ENCODE measurements around the gene EYA2.
A peak's percentile ranks its signal among the peaks of the same experiment; 100 is the strongest.
"Not testable (repeated sequence)": the region's sequence is repeated elsewhere in the genome, so short reads cannot be mapped to it uniquely, and the experiment has no call there.

Gene EYA2

DNA sequence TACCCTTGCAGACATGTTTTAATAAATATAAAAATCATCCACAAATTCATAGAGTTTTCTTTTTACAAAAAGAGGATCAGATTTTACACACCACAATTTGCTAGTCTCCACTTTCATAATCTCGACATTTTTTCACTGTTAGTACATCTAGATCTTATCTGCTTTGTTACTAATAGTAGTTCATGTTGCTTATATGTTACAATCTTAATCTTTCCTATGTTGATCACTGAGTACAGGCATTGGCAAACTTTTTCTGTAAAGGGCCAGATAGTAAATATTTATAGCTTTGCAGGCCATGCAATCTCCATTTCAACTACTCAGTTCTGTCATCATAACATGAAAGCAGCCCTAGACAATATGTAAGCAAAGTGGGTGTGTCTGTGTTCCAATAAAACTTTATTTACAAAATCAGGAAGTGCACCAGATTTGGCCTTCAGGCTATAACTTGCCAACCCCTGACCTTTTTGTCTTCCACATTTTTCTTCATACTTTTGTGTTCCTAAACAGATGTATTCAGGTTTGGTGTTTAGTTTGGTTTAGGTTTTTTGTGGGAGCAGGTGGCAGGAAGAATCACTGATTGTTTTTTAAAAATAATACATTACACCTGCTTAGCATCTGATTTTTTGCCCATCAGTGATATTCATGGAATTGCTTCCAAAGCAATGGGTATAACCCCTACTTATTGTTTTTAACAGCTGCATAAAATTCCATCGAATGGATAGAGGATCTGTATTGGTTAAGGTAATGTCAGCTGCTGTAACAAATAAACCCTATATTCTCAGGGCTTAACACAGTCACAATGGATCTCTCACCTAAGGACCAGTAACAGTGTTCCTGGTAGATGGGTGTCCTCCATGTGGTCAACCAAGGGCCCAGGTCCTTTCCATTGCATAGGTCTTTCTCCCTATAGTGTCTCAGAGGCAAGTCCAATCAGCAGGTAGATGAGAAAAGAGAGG lies 61.2 kb downstream of the EYA2 start:
- peak; percentile 62 for DNase-seq (ENCODE audit: low read depth)

DNA sequence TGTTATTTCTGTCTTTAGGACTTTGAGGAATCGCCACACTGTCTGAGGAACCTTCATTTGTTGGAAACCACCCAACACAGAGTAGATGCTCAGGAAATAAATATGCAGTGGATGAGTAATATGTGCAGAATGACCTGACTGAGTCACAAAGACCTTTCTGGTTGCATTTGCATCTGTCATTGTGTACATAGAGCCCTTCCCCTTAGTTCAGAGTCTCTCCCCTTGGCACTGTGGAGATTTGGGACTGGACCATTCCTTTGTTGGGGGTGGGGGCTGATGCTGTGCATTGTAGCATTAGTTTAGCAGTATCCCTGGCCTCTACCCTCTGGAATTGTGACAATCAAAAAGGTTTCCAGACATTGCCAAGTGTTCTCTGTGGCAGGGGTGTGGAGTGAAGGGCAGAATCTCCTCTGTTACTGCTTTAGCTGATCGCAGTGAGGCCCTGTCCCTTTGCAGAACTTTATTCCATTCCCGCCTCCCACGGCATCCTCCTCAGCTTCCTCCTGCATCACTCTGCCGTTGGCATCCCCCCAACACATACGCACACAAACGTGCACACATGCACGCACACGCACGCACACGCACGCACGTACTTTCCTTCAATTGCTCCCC lies 64.5 kb downstream of the EYA2 start:
- DNase-seq (ENCODE audit: low read depth): peak; percentile 95

DNA sequence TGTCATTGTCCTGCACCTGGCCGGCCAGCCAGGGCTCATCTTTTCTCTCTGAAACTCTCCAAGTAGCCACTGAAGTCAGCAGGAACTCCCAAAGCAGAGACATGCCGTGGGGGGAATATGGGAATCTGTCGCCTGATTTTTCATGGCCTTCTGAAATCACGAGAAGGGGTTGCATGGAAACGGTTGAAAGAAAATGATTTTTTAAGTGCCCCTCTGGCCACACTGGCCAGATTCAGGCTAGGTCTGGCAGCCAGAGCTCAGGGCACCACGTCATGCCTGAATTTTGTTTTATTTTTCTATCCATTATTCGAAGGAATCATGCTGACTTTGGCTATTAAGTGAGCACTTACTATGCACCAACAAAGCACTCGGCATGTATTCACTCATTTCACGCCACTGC lies 65.2 kb downstream of the EYA2 start:
- no peak for DNase-seq (ENCODE audit: low read depth)

DNA sequence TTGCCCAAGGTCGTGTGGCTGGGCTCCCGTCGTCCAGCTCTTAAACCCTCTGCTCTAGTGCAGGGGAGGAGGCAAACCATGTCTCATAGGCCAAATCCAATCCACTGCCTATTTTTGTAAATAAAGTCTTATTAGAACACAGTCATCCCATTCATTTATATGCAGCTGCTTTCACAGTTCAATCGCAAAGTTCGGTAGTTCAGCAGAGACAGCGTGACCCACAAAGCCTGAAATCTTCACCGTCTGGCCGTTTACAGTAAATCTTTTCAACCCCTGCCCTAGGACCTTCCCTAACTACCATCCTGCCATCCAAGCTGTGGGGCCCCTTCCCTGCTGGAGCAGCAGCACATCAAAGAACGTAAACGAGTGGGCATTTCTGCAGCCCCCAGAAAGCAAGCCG lies 65.9 kb downstream of the EYA2 start:
- DNase-seq (ENCODE audit: low read depth): no peak

DNA sequence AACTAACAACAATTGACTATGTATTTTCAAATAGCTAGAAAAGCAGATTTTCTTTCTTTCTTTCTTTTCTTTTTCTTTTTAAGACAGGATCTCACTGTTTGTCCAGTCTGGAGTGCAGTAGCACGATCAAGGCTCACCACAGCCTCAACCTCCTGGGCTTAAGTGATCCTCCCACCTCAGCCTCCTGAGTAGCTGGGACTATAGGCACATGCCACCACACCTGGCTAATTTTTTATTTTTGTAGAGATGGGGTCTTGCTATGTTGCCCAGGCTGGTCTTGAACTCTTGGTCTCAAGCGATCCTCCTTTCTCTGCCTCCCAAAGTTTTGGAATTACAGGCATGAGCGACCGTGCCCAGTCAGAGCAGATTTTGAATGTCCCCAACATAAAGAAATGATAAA lies 67.3 kb downstream of the EYA2 start:
- DNase-seq (ENCODE audit: low read depth): not testable (repeated sequence)

DNA sequence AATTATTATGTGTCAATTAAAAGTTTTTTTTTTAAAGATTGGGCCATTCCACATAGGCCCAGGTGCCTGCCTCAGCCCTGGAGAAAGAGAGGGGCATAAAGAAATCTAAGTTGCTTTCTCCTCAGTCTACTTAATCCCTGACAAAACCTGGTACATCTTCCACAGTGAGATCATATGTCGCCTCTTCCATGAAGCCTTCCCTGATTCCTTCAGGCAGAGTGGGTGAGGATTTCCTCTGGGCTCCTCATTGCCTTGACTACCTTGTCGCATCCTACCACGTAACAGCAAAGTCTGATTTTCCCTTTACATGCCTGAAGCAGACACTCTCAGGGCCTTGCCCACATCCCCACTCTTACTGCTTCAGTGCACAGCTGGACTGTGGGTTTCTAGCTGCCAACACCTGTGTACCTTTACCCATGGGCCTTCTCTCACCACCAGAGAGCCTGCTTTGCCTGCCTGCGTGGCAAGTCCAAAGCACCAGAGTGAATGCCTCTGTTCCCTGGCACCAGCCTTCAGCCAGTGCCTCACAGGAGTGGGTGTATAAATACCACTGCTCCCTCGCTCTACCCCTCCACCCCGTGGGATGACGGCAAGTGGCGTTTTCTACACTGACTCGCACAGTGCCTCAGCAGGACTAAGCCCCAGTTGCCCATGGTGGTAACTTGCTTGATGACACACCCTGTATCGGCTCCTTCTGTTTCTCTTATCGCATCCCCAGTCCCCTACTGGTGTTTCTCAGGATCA lies 68.0 kb downstream of the EYA2 start:
- DNase-seq (ENCODE audit: low read depth): no peak

DNA sequence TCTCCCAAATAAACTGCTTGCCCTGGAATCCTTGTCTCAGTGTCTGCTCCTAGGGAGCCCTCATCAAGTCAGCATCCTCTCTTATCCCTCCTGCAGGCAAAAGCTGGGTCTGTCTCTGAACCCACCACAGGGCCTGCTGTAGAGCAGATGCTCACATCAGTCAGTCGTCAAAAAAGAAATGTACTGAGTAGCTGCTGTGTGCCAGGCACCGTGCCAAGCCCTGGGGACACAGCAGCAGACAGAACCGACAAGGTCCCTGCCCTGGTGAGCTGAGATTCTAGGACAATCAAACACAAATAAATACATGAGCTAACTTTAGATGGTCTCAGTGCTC lies 68.5 kb downstream of the EYA2 start:
- no peak for DNase-seq (ENCODE audit: low read depth)

DNA sequence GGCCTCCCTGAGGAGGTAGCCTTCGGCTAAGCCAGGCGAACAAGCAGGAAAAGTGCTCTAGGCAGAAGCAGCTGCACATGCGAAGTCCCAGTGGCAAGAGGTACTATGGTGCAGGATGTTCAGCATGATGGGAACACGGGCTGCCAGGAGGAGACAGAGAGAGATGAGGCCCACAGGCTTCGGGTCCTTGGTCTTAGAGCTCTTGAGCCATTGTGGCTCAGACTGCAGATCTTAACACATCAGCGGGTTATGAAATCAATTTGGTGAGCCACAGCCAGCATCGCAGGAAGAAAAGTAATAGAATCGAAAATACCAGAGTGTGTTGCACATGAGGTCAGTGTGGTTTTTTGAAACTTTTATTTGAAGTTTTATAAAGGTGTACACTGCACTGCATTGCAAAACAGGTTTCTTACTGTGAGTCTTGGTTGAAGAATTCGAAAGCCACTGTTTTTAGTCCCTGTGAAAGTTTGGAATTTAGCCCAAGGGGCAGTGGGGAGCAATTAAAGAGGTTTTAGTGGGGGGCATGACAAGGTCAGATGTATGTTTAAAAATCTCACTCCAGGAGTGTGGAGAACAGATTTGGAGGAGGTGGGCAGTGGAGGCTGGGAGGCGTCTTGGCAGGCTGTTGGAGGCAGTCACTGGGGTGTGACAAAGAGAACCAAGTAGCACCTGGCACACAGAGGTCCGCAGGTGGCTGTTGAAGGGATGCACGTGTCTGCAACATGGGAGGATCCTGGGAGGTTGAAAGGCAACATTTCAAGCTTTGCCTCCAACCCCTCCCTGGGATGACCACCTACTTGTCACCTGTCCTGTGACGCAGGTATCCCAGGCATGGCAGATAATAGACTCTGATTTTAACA lies 69.3 kb downstream of the EYA2 start:
- peak; percentile 69 for DNase-seq (ENCODE audit: low read depth)

DNA sequence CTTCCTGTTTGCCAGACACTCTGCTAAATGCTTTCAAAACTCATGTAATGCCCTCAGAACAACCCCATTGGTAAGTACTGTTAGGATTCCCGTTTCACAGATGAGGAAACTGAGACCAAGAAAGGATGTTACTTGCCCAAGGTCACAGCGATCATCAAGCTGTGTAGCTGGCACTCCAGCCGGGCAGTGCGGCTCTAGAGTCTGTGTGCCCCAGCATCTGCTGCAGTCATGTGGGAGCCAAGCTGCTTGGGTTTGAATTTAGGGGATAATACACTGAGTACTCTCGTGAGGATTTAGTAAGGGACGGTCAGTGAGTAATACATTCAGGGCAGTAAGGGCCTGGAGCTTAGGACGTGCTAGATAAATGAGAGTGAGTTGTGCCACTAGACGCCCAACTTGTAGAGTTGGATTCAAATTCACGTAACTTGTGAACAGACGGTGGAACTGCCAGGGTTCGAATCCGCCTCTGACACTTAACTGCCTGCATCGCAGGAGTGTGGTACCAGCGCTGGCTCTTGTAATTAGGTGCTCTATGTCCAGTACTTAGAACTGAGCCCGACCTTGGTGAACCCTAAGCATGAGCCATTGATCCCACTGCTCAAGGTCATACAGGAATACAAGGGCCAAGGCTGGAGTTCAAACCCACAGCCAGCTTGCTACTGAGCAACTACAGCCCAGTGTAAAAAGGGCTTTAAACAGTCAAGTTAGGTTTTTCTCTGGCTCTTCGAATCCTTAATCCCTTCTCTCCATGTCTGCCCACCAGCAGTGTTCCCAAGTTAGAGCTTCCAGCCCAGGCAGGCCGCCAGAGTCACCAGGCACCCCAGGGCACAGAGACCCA lies 70.2 kb downstream of the EYA2 start:
- no peak for DNase-seq (ENCODE audit: low read depth)

DNA sequence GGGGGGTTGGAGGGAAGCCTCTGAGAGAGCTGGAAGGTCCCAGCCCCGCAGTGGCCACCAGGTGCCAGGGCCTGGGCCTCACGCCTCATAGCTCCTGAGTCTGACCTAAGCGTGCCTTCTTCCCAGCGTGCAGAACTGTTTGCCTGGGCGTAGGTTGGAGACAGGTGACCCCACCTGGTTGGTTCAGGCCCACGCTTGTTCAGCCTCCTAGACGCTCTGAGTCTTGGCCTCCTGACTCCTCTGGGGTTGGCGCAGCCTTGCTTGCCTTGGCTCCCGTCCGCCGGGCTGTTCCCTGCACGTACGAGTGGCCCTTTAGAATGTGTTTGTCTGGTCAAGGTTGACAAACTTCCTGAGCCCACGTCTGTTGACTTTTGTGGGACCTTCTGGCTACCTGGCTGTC lies 70.8 kb downstream of the EYA2 start:
- DNase-seq (ENCODE audit: low read depth): no peak

DNA sequence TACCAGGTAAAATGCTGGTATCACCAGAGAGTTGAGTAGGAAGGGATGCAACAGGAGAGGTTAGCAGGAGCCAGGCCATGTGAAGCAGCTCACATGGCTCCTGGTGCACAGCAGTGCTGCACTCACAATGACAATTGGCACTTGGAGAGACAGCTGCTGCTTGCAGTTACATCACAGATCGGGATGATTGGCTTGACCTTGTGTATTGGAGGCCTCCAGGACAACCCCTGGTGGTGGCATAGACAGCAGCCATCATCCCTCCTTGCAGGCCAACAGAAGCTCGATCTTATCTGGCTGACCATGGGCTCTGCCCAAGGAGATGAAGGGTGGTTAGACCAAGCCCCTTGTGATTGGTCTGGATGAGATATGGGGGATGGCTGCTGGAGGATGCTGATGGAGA lies 73.0 kb downstream of the EYA2 start:
- DNase-seq (ENCODE audit: low read depth): no peak

DNA sequence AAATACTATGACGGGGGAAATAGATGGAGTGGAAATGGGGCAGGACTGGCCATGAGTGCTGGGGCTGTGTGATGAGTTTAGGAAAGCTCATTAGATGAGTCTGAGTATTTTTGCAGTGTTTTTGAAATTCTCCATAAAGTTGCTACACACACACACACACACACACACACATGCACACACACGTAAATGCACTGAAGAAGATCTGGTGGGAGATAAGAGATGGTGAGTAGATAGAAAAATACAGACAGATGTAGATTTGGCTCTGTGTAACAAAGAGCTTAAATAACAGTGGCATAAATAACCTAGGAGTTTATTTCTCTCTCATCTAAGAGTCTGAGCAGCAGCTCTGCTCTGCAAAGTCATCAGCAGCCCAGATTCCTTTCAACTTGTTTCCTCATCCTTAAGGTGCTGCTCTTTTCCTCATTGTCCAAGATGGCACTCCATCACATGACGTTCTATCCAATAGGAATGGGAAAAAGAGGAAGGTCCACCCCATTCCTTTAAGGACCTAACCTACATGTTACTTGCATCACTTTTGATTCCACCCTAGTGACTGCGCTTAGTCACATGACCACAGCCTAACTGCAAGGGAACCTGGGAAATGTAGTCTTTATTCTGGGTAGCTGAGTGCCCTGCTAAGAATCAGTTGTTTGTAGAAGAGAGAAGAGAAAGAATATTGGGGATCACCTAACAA lies 76.4 kb downstream of the EYA2 start:
- DNase-seq (ENCODE audit: low read depth): peak; percentile 94

DNA sequence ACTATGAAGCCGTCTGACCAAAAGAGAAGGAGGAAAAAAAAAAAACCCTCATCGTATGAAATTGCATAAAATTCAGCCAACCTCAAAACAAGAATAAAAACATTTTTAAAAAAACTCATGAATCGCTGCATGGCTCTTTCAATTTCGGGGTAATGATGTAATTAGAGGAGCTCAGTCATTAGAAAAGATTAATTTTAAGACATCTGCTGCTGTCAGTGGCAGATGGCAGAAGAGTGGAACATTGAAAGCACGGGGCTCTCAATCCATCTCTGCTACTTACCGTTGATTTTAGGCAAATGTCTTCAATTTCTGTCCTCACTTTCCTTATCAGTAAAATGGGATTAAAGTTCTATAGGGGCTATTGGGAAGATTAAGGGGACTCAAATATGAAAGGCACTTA lies 79.1 kb downstream of the EYA2 start:
- no peak for DNase-seq (ENCODE audit: low read depth)

DNA sequence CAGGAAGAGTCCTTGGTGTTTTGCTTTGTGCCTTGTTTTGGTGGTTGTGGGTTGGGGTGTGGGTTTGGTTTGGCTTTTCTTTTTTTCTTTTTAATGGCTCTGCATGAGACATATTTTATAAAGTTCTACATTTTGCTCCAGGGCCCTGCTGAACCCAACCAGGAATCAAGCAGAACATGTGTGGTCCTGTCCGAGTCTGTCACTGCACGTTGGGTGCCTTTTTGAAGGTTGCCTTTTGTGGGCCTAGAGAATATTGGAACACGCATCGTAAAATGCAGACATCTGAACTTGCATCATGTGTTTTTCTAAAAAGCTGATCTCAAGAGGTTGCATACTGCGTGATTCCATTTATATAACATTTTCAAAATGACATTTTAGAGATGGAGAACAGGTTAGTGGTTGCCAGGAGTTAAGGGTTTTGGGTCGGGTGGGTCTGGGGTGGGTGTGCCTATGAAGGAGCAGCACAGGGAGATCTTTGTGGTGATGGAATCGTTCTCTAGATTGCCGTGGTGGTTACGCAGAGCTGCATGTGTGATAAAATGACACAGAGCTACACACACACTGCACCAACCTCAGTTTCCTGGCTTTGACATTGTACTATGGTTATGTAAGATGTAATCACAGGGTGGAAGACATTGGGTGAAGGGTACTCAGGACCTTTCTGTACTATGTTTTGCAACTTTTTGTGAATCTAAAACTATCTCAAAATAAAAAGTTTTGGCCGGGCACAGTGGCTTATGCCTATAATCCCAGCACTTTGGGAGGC lies 80.2 kb downstream of the EYA2 start:
- no peak for DNase-seq (ENCODE audit: low read depth)

DNA sequence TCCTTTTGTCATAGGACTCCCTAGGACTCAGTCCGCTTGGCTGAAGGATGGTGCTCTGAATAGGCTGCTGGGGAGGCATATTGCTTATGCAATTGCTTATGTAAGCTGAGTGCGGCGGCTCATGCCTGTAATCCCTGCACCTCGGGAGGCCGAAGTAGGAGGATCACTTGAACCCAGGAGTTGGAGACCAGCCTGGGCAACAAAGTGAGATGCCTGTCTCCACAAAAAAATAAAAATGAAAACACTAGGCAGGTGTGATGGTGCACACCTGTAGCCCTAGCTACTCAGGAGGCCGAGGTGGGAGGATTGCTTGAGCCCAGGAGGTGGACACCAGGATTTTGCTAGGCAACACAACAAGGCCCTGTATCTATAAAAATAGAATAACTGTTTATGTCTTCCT lies 81.3 kb downstream of the EYA2 start:
- DNase-seq (ENCODE audit: low read depth): no peak

DNA sequence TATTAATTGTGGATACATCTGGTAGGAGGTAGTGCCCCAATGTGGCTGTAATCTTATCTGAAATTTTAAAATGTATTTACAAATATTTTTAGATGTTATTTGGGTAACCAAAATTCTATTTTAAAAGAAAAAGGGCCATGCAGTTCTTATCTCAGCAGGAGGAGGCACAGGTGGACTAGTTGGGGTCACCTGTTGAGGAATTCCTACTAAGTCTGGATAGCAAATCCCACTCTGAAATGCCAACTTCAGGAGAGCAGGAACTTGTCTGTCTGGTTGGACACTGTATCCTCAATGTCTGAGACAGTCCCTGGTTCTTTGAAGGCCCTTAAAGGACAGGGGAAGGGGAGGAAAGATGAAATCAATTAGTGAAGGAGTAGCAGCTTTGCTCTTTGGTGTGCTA lies 82.6 kb downstream of the EYA2 start:
- DNase-seq (ENCODE audit: low read depth): no peak

DNA sequence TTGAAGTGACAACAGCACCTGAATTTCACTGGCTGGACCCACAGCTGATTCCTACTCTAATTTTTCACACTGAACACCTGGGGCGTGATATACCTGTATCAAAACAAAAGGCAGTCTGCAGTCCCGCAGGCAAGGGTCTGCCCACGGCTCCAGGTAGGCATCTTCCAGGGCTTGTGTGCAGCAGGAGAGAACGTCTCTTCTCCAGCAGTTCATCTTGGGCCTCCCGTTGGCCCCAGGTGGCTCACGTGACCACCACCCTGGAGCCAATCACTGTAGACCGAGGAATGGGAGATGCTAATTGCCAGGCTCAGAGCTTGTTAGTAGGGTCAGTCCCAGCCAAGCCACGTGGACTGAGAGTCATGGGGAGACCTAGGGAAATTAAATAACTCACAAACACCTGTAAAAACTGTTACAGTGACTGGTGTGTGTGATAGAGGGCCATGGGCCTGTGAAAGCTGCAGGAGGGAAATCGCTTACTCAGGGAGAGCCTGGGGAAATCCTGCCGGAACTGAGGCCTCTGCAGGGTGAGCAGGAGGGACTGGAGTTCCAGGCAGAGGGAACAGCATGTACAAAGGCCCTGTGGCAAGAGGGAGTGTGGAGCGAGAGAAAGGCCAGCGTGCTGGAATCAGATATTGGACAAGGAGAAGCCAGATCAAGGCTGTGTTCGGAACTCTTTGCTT lies 83.4 kb downstream of the EYA2 start:
- no peak for DNase-seq (ENCODE audit: low read depth)

DNA sequence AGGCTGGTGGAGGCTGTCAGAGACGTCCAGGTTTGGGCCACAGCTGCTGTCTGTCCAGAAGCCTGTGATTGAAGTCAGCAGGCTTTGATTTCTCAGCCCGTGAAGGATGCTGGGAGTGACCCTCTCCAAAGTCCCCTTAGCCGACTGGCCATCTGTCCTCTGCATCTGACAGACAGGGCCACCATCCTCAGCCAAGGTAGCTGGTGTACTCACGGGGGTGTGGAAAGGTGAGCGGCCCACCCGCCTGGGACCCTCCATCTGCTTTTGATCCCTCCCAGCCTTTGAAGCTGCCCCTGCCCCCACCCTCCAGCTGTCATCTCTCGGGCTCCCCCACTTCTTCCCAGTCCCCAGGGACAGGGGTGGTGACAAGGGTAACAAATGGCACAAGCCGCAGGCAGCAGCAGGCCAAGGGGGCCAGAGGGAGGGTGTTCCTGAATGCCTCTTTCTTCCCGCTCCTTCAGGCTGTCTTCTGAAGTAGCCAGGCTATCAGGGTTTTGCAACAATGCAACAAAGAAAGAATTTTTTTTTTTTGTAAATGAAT lies 84.4 kb downstream of the EYA2 start:
- no peak for DNase-seq (ENCODE audit: low read depth)

Data from iris pigment epithelial cell (primary cell).